ENCODE measurements around the gene SCNN1A. TPM values are rescaled to one million over a fixed set of nuclear protein-coding genes. Genes with fewer than 3 reads are reported as not detected.

Gene SCNN1A
- total and polyA plus RNA-seq, 2 of the 13 experiments (the other 11 are each of a cell fraction or from before 2014, with no cell fraction given) = 1.5 to 14.6 TPM

DNA sequence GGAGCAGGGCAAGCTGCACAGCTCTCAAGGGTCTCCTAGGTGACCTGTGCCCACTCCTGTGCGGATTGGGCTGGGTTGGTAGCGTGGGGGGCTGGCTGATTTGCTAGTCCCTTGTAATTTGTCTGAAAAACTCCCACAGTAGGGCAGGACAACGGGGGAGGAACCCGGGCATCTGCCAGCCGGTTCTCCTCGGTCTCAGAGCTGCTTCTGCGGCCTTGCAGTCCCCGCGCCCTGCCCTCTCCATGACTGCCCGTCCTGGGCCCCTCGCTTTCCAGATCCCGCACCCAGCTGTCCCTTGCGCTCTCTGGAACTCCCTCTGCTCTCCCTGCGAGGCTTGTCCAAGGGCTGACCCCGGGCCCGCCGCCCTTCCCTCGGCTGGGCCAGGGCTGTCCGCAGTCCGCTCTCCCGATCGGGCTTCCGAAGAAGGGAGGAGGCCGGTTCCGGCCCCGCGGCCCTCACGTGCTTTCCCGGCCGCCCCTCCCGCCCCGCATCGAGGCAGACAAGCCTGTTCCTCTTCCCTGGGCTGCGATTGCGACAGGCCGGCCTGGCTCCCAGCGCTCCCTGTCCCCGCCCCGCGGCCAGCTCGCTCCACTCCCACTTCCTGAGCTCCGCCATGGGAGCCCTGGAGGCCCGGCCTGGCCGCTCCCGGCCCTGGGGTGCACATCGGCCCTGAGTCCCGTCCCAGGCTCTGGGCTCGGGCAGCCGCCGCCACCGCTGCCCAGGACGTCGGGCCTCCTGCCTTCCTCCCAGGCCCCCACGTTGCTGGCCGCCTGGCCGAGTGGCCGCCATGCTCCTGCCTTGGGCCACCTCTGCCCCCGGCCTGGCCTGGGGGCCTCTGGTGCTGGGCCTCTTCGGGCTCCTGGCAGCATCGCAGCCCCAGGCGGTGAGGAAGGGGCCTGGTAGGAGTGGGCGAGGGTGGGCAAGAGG lies 8.5 kb upstream of the SCNN1A start, which contains the start of gene LTBR (continued):
- TF ChIP-seq, protein P1, sequence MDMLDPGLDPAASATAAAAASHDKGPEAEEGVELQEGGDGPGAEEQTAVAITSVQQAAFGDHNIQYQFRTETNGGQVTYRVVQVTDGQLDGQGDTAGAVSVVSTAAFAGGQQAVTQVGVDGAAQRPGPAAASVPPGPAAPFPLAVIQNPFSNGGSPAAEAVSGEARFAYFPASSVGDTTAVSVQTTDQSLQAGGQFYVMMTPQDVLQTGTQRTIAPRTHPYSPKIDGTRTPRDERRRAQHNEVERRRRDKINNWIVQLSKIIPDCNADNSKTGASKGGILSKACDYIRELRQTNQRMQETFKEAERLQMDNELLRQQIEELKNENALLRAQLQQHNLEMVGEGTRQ (IDR thresholded peaks at IDR 0.05; ENCODE audit: low read depth, low read length) = peak; percentile 46
- TF ChIP-seq, protein P1 (CRISPR knock-in tag; IDR thresholded peaks at IDR 0.05; ENCODE audit: borderline replicate concordance) = peak; percentile 84
- no peak for TF ChIP-seq CHD2 (IDR thresholded peaks at IDR 0.05; ENCODE audit: low read depth, low read length)
- no peak for TF ChIP-seq ZMYM2 (CRISPR knock-in tag; IDR thresholded peaks at IDR 0.05)
- TF ChIP-seq, protein P2, sequence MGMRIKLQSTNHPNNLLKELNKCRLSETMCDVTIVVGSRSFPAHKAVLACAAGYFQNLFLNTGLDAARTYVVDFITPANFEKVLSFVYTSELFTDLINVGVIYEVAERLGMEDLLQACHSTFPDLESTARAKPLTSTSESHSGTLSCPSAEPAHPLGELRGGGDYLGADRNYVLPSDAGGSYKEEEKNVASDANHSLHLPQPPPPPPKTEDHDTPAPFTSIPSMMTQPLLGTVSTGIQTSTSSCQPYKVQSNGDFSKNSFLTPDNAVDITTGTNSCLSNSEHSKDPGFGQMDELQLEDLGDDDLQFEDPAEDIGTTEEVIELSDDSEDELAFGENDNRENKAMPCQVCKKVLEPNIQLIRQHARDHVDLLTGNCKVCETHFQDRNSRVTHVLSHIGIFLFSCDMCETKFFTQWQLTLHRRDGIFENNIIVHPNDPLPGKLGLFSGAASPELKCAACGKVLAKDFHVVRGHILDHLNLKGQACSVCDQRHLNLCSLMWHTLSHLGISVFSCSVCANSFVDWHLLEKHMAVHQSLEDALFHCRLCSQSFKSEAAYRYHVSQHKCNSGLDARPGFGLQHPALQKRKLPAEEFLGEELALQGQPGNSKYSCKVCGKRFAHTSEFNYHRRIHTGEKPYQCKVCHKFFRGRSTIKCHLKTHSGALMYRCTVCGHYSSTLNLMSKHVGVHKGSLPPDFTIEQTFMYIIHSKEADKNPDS (CRISPR knock-in tag; IDR thresholded peaks at IDR 0.05) = peak; percentile 91; the same call in 1 of the 2 replicates
- no peak for TF ChIP-seq RFX3 (CRISPR knock-in tag; IDR thresholded peaks at IDR 0.05)
- no peak for TF ChIP-seq ZNF83 (CRISPR knock-in tag; IDR thresholded peaks at IDR 0.05; ENCODE audit: borderline replicate concordance)
- 0 out of 2 replicates have a peak, but pooled peaks have one; percentile 74 for TF ChIP-seq ZFP1 (CRISPR knock-in tag; IDR thresholded peaks at IDR 0.05)

Measured in HepG2 (cell line).